ENCODE measurements around the gene HSP90B1. TPM values are rescaled to one million over a fixed set of nuclear protein-coding genes. Genes with fewer than 3 reads are reported as not detected.
A peak's percentile ranks its signal among the peaks of the same experiment; 100 is the strongest.

The HSP90B1 gene
- total and polyA plus RNA-seq, 2 of the 13 experiments (the other 11 are each of a cell fraction or from before 2014, with no cell fraction given), result 800 to 954 TPM

DNA sequence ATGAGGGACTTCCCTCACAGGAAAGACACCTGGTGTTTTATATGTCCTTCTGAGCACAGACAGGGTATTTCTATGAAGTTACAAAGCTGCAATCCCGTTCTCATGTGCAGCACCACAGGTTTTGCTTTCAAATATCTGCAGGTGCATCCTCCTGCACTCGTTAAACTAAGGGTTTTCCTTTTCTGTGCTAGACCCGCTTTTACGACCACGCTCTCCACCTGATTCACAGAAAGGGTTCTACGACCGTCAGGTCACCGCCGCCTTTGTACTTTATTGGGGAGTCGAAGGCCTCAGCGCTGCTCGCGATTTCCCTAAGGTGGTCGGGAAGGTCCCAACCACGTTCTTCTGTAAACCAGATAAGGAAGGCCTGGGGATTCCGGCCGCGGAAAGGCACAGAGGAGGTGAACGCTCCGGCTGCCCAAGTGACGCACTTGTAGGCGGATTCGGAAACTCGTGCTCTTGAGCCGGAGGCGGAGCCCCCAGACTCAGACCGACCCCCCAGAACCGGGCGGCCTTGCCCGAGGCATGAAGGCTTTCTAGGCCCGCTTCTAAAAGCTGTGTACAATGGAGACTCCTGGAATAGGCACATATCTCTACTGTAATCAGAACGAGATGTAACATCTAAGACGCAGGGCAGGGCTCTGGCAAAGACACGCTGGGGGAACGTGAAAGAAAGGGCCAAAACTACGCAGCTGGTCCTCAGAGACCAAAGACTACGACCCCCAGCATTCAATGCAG is 995 bp upstream of the HSP90B1 start (continued):
- TF ChIP-seq ZBTB4 (CRISPR knock-in tag; IDR thresholded peaks at IDR 0.05; ENCODE audit: borderline replicate concordance), result no peak
- no peak for TF ChIP-seq ZNF430 (CRISPR knock-in tag; IDR thresholded peaks at IDR 0.05)
- TF ChIP-seq DNMT1 (CRISPR knock-in tag; IDR thresholded peaks at IDR 0.05), result no peak
- TF ChIP-seq ZNF17 (CRISPR knock-in tag; IDR thresholded peaks at IDR 0.05), result no peak
- TF ChIP-seq KLF11 (CRISPR knock-in tag; IDR thresholded peaks at IDR 0.05), result no peak; the same call in 1 of the 2 replicates
- TF ChIP-seq ZNF292 (CRISPR knock-in tag; IDR thresholded peaks at IDR 0.05; ENCODE audit: borderline replicate concordance, low read depth), result no peak
- TF ChIP-seq TEAD3 (CRISPR knock-in tag; optimal IDR thresholded peaks at IDR 0.05; ENCODE audit: borderline replicate concordance), result peak; percentile 20
- peak; percentile 58; the same call in 1 of the 2 replicates for TF ChIP-seq ZNF724P (CRISPR knock-in tag; IDR thresholded peaks at IDR 0.05; ENCODE audit: borderline replicate concordance)
- no peak for TF ChIP-seq MEIS2 (CRISPR knock-in tag; IDR thresholded peaks at IDR 0.05)
- peak; percentile 15; the same call in 1 of the 2 replicates for TF ChIP-seq ZMYM3 (CRISPR knock-in tag; IDR thresholded peaks at IDR 0.05)
- 0 out of 2 replicates have a peak, but pooled peaks have one; percentile 7 for TF ChIP-seq ZNF777 (CRISPR knock-in tag; IDR thresholded peaks at IDR 0.05)
- no peak for TF ChIP-seq TRIM24 (CRISPR knock-in tag; IDR thresholded peaks at IDR 0.05)
- TF ChIP-seq BRCA1 (CRISPR knock-in tag; IDR thresholded peaks at IDR 0.05), result no peak
- no peak for TF ChIP-seq FLYWCH1 (CRISPR knock-in tag; IDR thresholded peaks at IDR 0.05)
- no peak for TF ChIP-seq EHMT2 (IDR thresholded peaks at IDR 0.05; ENCODE audit: borderline replicate concordance, low read depth, low read length)
- TF ChIP-seq ZNF180 (CRISPR knock-in tag; IDR thresholded peaks at IDR 0.05; ENCODE audit: borderline replicate concordance, low read depth), result no peak
- no peak for TF ChIP-seq ZNF234 (CRISPR knock-in tag; conservative IDR thresholded peaks at IDR 0.05)
- peak; percentile 61 for TF ChIP-seq ZBTB7B (CRISPR knock-in tag; IDR thresholded peaks at IDR 0.05)
- no peak for TF ChIP-seq TOPORS (CRISPR knock-in tag; IDR thresholded peaks at IDR 0.05)
- TF ChIP-seq FIP1L1 (IDR thresholded peaks at IDR 0.05; ENCODE audit: borderline replicate concordance, insufficient read depth, low read depth, low read length), result no peak
- TF ChIP-seq NR1H2 (CRISPR knock-in tag; IDR thresholded peaks at IDR 0.05; ENCODE audit: borderline replicate concordance, low read depth), result no peak
- no peak; the same call in 1 of the 2 replicates for TF ChIP-seq ZBTB2 (CRISPR knock-in tag; IDR thresholded peaks at IDR 0.05; ENCODE audit: low read depth)
- peak; percentile 68 for TF ChIP-seq SALL2 (CRISPR knock-in tag; IDR thresholded peaks at IDR 0.05)
